HFF-Myc (cell line): ENCODE results near the gene PILRB.

ENCODE experiments used
- DNase-seq: peaks from one replicate; pipeline ENCODE4 v3.0.0-alpha.2; 2011; ENCODE audit warnings: low read depth; ENCODE audit errors: extremely low read depth
- H3K4me3 ChIP-seq: replicated peaks from 2 replicates; pipeline ENCODE4 v1.5.1; 2011; ENCODE audit warnings: low read depth, mild to moderate bottlenecking, control low read depth, low read length
- CTCF ChIP-seq: IDR thresholded peaks from 2 replicates; pipeline ENCODE4 v1.5.1; 2012; ENCODE audit warnings: mild to moderate bottlenecking, low read depth, low read length, control low read depth; ENCODE audit errors: missing control alignments

PILRB gene

DNA sequence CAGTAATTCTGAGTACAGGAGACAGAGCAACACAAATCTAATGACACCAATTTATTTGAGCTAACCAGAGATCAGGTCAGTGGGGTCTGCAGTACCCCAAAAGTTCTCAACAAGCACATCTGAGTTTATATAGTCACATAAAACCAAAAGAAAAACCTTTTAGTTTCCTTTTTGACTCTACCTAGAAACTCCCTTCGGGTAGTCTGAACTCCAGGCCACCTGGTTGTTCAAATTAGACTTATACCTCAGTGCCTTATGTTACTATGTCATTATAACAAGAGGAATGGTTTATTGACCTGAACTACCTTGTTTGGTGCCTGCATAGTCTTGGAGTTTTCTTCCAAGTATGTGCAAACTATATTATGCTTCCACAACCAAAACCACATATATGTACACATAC lies 56.0 kb downstream of the PILRB start:
- no peak overlapping the region for H3K4me3 ChIP-seq
- DNase-seq: no peak
- no peak for TF ChIP-seq CTCF

DNA sequence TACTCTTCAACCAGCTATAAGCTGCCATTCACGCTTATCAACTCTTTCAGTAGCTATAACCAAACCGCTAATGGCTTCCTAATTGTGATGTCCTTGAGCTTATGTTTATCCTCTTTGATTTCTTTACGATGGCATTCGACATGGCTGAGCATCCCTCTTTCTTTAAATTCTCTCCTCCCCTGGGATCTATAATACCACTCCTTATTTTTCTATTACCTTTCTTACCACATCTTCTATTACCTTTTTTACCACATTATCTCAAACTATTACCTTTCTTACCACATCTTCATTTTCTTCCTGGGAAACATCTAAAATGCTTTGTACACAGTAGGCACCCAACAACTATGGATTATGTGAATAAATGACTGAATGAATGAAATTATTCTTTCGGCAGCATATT lies 57.5 kb downstream of the PILRB start:
- no peak for TF ChIP-seq CTCF

More for the DNA sequence above, 57.5 kb downstream of the PILRB start:
- no peak overlapping the region for H3K4me3 ChIP-seq
- no peak for DNase-seq
